Activated effector memory CD4-positive, alpha-beta T cell treated with Interleukin-2 at 50 U/mL for 16 hours (primary cell): ENCODE results near the gene INPP4A.

Experiments used
- DNase-seq: peaks from one replicate; pipeline ENCODE4 v3.0.0-alpha.2; 2020

Gene INPP4A

DNA sequence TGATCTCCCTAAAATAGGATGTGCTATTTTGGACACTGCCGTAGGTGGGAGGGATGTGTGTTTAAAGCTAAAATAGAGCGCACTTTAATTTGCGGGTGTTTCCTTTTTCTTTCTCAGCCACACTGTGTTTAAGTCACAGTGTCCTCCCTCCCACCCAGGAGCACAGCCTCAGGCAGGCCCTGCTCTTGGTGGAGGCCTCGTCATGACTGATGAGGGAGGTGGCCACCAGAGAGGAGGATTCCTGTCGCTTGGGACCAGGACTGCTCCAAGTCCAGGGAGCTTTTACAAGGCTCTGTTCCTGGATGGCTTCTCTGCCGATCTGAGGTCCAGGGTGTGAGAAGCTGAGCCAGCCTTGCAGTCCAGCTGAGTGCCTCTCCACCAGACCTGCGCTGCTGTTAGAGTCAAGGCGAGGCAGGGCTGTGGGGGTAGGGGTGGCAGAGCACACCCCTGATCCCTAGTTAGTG is 33.5 kb downstream of the INPP4A start:
- DNase-seq: no peak

DNA sequence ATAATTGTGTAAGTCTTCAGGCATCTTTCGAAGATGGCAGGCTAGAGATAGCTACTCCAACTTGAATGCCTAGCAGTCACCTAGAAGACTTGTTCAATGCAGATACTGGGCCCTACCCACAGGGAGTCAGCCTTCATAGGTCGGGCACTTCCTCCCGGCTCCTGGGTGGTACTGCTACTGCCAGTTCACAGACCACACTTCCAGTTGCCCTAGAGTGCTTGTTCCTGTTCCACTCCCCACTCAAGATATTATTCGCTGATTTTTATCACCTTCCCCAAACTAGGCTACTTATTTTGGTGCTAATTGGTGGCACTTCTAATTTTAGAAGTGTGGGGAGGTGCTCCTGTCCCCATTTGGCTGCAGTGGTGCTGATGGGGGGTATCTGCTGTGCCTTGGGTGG is 34.2 kb downstream of the INPP4A start:
- DNase-seq: no peak

DNA sequence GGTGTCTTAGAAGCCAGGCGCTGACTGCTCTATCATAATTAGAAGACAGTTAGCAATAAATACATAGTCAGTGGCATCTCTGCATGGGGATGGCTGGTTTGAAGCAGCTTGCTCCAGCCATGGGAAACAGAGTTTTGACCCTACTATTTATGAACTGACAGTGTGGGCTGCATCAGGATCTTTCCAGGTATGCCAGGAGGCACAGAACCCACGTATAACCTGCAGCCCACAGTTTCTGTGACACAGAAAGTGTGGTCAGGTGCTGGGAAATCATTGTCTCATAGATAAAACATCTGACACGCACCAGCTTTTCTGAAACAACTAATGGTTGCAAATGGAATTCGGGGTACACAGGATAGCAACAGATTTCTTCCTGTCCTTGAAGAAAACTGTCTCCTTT is 34.7 kb downstream of the INPP4A start:
- DNase-seq: no peak

DNA sequence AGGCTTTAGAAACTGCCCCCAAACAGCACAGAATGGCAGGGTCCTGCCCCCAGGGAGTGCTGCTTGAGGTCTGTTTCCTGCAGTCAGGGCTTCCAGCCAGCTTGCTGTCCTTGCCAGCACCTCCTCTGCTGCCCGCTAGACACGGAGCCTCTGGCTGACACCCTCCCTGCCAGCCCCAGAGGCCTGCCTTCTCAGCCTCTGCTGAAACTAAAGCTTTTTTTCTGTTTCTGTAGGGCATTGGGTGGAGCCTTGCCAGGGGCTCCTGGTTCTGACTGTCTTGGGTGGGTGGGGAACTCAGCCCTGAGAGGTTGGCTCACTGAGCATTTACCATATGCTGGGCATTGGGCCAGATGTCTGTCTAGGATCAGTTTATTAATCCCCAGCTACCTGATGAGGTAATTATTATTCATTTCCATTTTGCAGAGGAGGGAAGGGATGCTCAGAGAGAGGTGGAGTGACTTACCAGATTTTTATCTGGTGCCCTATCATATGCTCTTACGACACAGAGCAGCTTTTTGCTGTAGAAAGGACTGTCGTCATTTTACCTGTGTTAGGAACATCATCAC is 35.4 kb downstream of the INPP4A start:
- DNase-seq: no peak

DNA sequence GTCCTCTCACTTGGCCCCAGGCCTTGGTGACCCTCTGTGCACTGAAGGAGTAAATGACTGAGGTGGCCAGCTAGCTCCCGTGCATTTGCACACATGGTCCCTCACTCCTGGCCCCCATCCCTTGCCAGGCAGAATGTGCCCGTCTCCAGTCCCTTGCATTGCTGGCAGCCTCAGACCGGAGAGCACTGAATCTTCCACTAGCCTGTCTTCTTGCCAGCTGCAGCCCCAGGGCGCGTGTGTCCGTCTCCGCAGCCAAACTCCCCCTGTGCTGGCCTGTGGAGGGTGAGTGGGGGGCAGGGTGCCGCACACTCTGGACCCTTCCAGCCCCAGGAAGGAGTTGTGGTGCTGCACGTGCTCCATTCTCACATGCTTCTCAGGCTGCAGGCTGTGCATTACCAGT is 35.9 kb downstream of the INPP4A start:
- DNase-seq: no peak

DNA sequence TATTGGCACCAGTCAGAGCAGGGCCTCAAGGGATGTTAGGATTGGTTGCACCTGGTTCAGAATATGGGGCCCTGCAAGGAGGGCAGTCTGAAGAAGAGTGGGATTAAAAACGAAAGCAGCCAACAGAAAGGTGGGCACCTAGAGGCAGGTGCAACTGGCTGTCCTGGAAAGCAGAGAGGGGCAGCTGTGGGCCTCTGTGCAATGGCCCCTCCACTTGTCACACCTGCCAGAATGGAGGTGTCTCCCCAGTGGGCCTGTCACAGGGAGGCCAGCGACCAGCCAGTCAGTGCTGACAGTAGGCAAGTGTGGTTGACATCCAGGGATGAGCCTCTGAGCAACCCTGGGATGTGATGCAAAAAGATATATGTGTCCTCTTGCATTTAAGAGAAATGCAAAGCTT is 37.7 kb downstream of the INPP4A start:
- no peak for DNase-seq

DNA sequence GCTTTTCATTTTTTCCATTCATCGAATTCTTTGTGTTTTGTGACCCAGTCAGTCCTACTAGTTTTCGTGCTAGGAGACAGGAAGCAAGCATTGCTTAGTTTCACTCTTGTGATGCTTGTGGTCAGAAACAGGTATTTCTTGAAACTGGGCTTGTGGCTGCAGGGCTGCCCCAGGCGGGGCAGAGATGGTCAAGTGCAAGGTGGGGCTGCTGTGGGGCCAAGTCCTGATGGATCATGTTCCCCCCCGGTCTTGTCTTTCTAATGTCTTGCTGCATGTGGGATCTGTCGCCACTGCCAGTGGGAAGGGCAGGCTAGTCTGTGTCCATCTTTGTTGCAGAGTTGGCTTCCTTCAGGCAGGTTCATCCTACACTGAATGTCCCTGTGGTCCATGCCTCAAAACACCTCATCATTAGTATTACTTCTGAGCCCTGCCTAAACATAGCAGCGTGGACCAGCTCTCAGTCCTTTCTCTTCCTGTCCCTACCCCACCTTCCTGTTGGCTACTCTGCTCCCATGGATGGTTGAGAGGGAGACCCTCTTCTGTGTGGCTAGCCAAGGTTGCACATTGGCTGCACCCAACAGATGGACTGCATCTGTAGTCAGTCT is 38.7 kb downstream of the INPP4A start:
- no peak for DNase-seq

DNA sequence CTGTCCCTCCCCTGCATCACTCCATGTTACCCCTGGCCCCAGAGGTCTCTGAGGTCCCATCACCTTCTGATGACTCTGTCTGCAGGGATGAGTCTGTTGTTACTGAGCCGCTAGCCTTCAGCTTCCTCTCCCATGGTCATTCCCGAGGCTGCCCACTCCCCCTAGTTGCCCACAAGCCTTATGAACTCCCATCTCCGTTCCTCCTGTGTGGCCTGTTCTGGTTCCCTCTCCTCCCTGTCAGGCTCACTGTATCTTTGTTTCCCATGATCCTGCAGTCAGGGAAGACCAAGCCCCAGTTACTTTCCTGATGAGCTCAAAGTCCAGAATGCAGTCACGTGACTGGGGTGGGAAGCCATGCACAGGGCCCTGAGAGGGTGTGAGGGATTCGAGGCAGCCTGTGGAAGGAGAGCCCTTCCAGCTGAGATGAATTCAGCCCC is 39.5 kb downstream of the INPP4A start:
- DNase-seq: no peak

DNA sequence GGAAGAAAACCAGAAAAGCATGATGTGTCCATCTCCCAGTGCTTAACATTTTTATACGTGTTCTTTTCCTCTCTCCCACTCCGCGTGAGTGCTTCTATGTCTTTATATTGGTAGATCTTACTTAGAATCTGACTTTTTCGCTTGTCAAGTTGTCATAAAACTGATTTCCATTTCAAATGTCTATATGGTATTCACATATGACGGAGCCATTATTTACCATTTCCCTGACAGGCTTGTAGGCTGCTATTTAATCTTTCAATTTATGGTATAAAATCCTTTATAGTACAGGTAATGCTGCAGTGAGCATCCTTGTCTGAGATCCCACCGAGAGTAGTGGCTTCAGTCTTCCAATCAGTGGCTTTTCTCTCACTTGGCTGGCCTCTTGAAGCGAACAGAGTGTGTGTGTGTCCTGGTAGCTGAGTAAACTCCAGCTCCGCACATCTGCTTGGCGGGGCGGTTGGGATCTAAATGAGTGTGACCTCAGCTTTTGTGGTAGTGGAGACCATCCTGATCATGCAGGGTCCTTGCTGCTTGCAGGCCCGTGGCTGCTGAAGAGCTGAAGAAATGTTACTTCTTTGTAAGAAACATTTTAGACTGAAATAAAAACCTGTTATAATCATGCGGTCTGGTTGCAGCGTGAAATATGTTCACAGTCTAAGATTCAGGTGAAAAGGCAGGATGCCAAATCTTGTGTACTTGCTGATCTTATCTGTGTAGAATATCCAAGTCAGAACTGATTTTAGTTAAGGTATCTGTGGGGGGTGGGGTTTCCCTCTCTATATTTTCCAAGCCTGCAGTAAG is 40.2 kb downstream of the INPP4A start:
- no peak for DNase-seq

DNA sequence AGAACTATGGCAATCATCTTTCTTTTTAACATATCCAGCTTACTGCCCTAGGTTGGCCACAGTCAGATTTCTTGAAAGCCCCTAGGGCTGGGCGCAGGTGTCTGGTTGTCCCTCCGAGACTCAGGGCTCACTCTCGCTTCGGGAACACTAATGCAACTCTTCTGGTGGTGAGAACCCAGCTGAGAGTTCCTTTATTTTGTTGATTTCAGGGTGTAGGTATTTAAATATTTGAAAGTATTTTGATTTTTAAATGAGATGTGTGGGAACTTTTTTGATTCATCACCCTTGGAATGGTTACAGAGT is 40.7 kb downstream of the INPP4A start:
- DNase-seq: no peak

DNA sequence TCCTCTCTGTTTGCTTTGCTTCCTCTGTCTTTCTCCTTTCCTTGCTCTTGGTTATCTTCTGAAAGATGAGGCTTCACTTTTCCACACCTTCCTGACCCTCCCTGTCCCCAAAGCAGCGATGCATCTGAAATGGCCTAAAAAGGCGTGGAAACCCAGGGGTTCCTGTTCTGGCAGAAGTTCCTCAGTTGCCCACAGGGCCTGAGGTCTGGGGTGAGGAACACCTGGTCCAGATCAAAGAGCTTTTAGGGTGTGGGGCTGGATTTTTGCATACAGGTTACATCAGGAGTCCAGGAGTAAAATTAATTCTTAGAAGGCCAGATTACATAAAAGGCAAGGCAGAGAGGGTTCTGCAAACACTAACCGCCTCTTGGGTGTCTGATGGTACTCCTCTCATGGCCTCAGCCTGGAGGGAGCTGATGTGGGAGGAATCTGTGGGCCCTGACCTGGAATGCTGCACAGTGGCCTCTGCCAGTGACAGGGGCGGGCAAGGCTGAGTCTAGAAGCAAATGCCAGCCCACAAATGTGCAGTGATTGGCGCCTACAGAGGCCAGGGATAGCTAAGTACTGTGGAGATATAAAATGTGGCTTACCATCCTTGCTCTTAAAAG is 41.8 kb downstream of the INPP4A start:
- no peak for DNase-seq

DNA sequence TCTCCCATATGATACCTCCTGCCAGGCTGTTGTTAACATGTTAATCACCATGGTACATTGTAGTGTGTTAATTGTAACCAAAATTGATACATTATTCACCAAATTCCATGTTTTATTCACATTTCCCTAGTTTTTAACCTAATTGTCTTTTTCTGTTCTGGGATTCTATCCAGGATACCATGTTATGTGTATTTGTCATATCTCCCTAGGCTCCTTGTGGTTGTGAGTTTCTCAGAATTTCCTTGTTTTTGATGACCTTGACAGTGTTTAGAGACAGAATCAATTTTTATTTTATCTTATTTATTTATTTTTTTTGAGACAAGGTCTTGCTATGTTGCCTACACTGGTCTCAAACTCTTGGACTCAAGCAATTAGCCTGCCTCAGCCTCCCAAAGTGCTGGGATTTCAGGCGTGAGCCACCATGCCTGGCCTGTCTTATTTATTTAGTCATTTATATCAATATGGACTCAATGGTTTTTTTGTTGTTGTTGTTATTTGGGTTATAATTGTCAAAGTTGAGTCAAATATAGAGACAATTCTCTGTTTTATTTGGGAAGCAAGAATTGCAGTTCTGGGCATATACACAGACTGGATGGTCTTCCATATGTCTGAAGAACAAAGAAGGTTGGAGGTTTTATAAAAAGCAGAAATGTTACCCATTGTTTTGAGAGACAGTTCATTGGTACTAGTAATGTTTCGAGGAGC is 42.6 kb downstream of the INPP4A start:
- DNase-seq: no peak

DNA sequence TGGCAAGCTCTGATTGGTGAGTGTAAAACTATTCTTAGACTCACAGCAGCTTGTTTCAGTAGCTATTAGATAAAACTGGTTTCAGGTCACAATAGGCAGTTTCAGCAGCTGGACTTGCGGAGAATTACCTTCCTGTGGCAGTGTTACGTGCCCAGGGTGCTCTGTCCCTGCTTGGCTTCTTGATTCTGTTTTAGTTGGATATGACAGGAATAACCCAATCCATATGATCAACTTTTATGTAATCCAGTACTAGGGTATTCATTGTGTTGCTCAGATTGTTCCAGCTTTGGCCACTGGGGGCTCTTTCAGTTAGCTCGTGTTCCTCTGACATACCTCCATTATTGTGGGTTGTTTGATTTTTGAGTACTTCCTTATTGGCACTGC is 43.1 kb downstream of the INPP4A start:
- DNase-seq: no peak

DNA sequence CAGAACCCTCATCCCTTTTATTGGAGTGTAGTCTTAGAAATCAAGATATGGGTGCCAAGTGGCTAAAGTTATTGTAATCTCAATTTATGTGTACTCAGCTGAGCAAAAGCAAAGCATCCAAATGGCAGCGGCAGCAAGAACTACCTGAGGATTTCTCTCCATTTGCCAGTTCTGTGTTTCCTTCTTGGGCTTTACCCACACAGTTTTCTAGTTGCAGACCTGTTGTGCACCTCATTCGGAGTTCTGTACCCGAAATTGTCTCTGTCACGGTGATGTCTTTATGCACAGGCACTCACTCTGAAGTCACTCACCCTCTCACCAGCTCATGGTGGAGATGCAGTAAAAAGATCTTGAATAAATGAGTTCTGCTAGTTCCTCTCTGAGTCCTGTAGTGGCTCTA is 43.6 kb downstream of the INPP4A start:
- no peak for DNase-seq

DNA sequence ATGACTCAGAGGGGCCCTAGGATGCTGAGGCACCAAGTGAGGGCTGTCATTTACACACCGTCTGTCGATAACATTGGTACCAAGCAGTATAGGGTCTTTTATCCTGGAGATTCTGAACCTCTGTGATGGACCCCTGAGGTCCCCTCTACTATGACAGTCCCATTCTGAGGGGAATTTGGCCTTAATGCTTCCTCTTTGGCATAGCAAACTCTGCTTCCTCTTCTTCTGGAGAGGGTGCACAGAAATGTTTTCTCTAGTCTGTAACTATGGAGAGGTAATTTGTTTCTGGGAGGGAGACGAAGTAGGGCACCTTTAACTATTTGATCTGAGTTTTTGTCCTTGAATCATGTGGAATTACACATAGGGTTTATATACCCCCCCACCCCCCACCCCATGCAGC is 44.8 kb downstream of the INPP4A start:
- no peak for DNase-seq

DNA sequence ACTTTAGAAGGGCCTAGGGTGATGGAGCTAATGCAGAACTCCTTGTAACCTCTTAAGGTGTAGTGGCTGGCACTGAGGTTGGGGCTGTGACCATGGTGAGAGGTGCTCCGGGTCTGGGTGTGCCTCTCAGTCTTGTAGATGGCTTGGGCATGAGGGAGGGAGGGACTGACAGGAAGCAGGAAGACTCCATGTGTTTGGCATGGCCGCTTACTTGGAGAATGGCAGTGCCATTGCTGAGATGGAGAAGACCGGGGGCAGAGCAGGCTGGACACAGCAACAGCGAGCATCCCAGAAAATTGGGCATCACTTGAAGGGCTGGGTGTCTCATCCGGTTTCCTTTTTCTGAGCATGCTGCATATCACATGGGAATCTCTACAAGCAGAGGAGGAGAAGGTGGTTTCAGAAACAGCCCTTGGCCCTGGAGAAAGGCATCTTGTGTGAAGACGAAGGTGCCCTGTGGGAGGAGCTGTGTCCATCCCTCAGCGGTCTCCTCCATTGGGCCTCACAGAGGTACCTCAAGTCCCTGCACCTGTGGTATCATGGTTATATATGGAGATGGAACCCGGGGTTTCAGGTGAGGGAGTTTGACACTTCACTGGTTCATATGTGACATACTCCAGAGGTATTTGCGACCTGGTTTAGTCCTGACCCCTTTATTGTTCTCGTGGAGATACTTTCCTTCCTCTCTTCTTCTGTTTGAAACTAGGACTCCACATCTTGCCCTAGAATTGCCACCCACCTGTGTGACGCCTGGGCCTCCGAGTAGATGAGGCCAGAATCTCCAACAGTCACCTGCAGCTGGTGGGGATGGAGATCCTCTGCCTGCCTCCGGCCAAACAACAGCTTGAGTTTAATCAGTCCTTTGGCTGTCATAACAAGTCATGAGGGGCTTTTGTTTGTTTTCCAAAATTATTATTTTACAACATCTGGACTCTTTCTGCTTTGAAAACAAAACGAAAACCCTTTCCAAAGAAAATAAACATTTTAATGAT is 45.6 kb downstream of the INPP4A start:
- DNase-seq: no peak

DNA sequence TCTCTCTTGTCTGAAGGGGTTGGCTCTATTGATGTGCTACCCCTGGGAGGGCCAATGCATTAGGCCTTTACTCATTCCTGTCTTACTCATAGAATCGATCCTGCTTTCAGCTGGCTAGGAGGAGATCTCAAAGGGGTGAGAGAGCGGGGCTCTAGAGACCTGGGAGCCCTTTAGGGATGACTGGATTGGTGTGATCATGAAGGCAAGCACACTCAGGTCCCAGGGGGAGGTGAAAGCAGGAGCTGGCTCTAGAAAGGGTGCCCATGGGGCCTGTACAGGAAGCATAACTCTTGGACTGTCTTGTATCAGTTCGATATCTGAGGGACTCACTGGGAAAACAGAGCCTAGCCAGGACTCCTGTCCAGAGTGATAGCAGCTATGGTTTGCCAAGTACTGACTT is 47.8 kb downstream of the INPP4A start:
- DNase-seq: no peak

DNA sequence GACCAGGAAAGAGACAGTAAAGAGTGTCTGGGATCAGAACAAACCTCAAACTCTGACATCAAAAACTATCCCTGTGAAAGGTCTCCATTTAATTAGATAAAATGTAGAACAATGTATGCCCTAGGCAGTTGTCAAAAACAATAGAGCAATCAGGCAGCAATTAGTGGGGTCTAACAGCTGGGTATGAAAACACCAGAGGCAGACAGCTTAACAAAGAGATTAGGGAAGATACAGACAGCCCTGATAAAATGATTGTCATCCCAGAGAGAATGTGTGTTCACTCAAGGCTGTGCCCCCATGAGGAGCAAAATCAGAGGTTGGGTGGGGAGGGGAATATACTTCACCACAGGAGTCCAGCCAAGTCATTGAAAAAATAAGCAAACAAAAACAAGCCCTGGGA is 50.0 kb downstream of the INPP4A start:
- DNase-seq: no peak

DNA sequence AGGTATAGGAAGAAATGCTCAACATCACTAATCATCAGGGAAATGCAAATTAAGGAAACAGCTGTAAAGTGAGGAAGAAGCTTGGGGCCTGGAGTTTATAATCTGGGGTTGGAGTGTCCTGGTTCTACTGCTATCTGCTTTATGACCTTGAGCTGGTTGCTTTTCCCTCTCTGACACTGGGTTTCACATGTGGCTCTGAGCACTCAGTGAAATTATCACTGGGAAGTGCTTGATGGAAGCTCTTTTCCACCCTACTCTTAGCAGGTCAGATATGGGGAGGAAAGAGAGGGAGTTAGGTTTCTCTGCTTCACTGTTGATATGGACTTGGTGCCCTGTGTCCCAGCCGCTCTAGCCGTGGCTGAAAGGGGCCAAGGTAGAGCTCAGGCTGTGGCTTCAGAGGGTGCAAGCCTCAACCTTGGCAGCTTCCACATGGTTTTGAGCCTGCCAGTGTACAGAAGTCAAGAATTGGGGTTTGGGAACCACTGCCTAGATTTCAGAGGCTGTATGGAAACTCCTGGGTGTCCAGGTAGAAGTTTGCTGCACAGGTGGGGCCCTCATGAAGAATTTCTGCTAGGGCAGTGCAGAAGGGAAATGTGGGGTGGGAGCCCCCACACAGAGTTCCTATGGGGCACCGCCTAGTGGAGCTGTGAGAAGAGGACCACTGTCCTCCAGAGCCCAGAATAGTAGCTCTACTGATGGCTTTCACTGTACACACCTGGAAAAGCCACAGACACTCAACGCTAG is 52.3 kb downstream of the INPP4A start:
- no peak for DNase-seq

DNA sequence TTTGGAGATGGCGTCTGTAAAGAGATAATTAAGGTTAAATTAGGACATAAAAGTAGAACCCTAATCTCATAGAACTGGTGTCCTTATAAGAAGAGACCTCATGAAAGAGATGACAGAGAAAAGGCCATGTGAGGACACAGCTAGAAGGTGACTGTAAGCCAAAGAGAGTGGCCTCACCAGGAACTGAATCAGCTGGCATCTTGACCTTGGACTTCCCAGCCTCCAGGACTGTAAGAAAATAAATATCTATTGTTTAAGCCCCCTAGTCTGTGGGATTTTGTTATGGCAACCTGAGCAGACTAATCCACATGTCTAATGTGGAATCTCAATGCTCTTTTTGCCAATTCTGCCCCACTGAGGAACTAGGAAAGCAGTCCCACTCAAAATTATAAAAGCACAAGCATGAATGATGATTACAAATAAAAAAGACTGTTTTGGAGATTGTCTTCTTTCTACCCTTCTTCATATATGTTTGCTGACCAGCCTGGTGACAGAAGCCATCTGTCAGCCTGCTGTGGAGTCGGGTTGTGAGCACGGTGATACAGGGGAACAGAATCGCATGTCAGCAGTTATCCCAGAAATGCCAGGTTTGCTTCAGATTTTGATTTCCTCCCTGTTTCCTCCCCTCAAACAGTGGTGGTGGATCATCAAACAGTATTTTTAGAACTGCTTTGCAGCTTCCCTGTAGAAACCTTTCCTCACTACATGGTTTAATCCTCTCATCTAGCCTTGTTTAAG is 54.2 kb downstream of the INPP4A start:
- DNase-seq: no peak

DNA sequence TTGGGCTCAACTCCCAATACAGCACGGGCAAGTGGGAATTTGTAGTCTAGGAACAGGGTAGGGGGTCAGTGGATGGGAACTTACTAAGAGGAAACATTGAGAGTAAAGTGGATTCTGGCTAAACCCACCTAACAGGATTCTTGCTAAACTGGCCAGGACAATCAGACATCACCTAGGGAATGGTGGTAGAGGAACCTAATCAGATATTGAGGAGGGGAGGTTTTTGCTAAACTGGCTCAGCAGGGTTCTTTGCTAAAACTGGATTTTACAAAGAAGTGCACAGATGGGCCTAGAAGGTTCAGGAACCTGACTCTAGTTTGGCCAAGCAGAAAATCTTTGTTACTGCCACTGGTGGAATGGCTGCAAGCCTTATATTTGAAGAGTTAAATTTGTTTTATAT is 55.9 kb downstream of the INPP4A start:
- DNase-seq: no peak
